OCI-LY3 (cell line): ENCODE measurements around the gene PXK.

Experiments
- EZH2phosphoT487 ChIP-seq: fragments of 200-600 bp; shearing (Covaris generic); IDR thresholded peaks from 2 replicates; pipeline ENCODE4 v1.6.1; 2018; ENCODE audit warnings: antibody characterized with exemption, mixed run types, low read depth
- TF ChIP-seq, protein P1 (sequence below): fragments of 200-600, 300-600 bp; sonication (generic); IDR thresholded peaks from 2 replicates; pipeline ENCODE4 v1.5.1; 2014; ENCODE audit warnings: antibody characterized with exemption, low read length, low read depth

DNA sequence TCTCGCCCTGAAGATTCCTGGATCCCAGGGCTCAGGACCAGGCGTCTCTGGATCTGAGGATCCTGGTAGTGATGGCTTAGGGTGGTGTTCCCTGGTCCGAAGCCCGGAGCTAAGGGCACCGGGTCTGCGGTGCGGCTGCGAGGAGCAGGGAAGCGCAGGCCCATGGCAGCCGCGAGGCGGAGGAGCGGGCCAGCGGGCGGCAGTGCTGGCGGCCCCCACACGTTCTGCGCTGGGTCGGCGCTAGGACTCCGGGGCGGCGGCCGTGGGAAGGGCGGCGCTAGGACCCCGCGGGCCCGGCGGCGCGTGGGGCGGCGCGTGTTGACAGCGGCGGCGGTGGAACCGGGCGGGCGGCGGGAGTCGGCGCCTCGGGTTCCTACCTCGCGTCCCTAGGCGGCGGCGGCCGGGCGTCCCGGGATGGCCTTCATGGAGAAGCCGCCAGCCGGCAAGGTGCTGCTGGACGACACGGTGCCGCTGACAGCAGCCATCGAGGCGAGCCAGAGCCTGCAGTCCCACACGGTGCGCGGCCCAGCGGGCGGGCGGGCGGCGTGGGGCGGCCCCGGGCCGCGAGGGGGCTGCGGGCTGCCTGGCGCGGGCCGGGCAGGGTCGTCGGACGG, at the start of gene PXK:
- TF ChIP-seq, protein P1, sequence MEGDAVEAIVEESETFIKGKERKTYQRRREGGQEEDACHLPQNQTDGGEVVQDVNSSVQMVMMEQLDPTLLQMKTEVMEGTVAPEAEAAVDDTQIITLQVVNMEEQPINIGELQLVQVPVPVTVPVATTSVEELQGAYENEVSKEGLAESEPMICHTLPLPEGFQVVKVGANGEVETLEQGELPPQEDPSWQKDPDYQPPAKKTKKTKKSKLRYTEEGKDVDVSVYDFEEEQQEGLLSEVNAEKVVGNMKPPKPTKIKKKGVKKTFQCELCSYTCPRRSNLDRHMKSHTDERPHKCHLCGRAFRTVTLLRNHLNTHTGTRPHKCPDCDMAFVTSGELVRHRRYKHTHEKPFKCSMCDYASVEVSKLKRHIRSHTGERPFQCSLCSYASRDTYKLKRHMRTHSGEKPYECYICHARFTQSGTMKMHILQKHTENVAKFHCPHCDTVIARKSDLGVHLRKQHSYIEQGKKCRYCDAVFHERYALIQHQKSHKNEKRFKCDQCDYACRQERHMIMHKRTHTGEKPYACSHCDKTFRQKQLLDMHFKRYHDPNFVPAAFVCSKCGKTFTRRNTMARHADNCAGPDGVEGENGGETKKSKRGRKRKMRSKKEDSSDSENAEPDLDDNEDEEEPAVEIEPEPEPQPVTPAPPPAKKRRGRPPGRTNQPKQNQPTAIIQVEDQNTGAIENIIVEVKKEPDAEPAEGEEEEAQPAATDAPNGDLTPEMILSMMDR = peak; percentile 23
- no peak for TF ChIP-seq EZH2phosphoT487
